ENCODE measurements around the gene FNBP1L. TPM values are rescaled to one million over a fixed set of nuclear protein-coding genes. Genes with fewer than 3 reads are reported as not detected.

The FNBP1L gene
- total RNA-seq, 1 donor from 2014 or later, result 29.7 TPM

- Histone ChIP-seq H3K4me3 (ENCODE audit: low read depth, low read length) (no peak overlapping the region), H3K27me3 (ENCODE audit: control insufficient read depth, insufficient read depth, low read length) (no peaks in the 10 kb centered on the region), H3K36me3 (ENCODE audit: control insufficient read depth, insufficient read depth, low read length) (peaks cover 28% of the 10 kb centered on the region)
- TF ChIP-seq, protein P1, sequence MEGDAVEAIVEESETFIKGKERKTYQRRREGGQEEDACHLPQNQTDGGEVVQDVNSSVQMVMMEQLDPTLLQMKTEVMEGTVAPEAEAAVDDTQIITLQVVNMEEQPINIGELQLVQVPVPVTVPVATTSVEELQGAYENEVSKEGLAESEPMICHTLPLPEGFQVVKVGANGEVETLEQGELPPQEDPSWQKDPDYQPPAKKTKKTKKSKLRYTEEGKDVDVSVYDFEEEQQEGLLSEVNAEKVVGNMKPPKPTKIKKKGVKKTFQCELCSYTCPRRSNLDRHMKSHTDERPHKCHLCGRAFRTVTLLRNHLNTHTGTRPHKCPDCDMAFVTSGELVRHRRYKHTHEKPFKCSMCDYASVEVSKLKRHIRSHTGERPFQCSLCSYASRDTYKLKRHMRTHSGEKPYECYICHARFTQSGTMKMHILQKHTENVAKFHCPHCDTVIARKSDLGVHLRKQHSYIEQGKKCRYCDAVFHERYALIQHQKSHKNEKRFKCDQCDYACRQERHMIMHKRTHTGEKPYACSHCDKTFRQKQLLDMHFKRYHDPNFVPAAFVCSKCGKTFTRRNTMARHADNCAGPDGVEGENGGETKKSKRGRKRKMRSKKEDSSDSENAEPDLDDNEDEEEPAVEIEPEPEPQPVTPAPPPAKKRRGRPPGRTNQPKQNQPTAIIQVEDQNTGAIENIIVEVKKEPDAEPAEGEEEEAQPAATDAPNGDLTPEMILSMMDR (IDR thresholded peaks at IDR 0.05; ENCODE audit: insufficient read depth, low read length, severe bottlenecking), result no peak
- no peak for DNase-seq (ENCODE audit: low read depth)
- no peak for FAIRE-seq
Measured at GRCh38 chr1:93577536-93578432, 129.9 kb downstream of the FNBP1L start.

GRCh38 chr1:93578433-93578830 is 130.5 kb downstream of the FNBP1L start:
- H3K36me3 ChIP-seq (ENCODE audit: control insufficient read depth, insufficient read depth, low read length), result peaks cover 30% of the 10 kb centered on the region
- no peak overlapping the region for H3K4me3 ChIP-seq (ENCODE audit: low read depth, low read length)
- H3K27me3 ChIP-seq (ENCODE audit: control insufficient read depth, insufficient read depth, low read length), result no peaks in the 10 kb centered on the region
- TF ChIP-seq, protein P1 (IDR thresholded peaks at IDR 0.05; ENCODE audit: insufficient read depth, low read length, severe bottlenecking), result no peak
- DNase-seq (ENCODE audit: low read depth), result no peak
- FAIRE-seq, result no peak

GRCh38 chr1:93578911-93579825 is 131.2 kb downstream of the FNBP1L start:
- H3K36me3 ChIP-seq (ENCODE audit: control insufficient read depth, insufficient read depth, low read length), result peaks cover 34% of the 10 kb centered on the region
- DNase-seq (ENCODE audit: low read depth) (no peak), FAIRE-seq (no peak)
- no peaks in the 10 kb centered on the region for H3K27me3 ChIP-seq (ENCODE audit: control insufficient read depth, insufficient read depth, low read length)
- H3K4me3 ChIP-seq (ENCODE audit: low read depth, low read length), result no peak overlapping the region
- TF ChIP-seq, protein P1 (IDR thresholded peaks at IDR 0.05; ENCODE audit: insufficient read depth, low read length, severe bottlenecking), result no peak

GRCh38 chr1:93579891-93580290 is 132.0 kb downstream of the FNBP1L start:
- DNase-seq (ENCODE audit: low read depth) (peak; percentile 69), FAIRE-seq (peak; percentile 7)
- Histone ChIP-seq H3K36me3 (ENCODE audit: control insufficient read depth, insufficient read depth, low read length) (peaks cover 37% of the 10 kb centered on the region), H3K27me3 (ENCODE audit: control insufficient read depth, insufficient read depth, low read length) (no peaks in the 10 kb centered on the region), H3K4me3 (ENCODE audit: low read depth, low read length) (no peak overlapping the region)
- TF ChIP-seq, protein P1 (IDR thresholded peaks at IDR 0.05; ENCODE audit: insufficient read depth, low read length, severe bottlenecking), result no peak

- H3K36me3 ChIP-seq (ENCODE audit: control insufficient read depth, insufficient read depth, low read length), result peaks cover 35% of the 10 kb centered on the region
- TF ChIP-seq, protein P1 (IDR thresholded peaks at IDR 0.05; ENCODE audit: insufficient read depth, low read length, severe bottlenecking), result no peak
- no peak for FAIRE-seq
Measured at GRCh38 chr1:93581917-93582850, 134.3 kb downstream of the FNBP1L start.

More at GRCh38 chr1:93581917-93582850, 134.3 kb downstream of the FNBP1L start:
- no peak for DNase-seq (ENCODE audit: low read depth)
- Histone ChIP-seq H3K4me3 (ENCODE audit: low read depth, low read length) (no peak overlapping the region), H3K27me3 (ENCODE audit: control insufficient read depth, insufficient read depth, low read length) (no peaks in the 10 kb centered on the region)
